Gastroesophageal sphincter (tissue), 4 donors: ENCODE results near the gene MMP11. TPM values are rescaled to one million over a fixed set of nuclear protein-coding genes. Genes with fewer than 3 reads are reported as not detected.

ENCODE experiments used
- ATAC-seq: fragments of 150-250 bp; one replicate; pipeline ENCODE4 v1.9.1; 2016; ENCODE audit warnings: mild to moderate bottlenecking, moderate library complexity
- H3K27ac ChIP-seq, 4 donors: fragments of 200-600 bp; sonication (generic) in 3 of 4; 1 replicate in 3 of 4; 2 replicates in 1 of 4; pipeline ENCODE4 v1.5.1; 2016 to 2019
- H3K27me3 ChIP-seq: fragments of 200-600 bp; sonication (generic); one replicate; pipeline ENCODE4 v1.5.1; 2019
- H3K36me3 ChIP-seq, 2 donors: fragments of 200-600 bp; sonication (generic); one replicate each; pipeline ENCODE4 v1.5.1; 2019; ENCODE audit warnings: control low read depth in 1 of 2
- H3K4me1 ChIP-seq, 3 donors: fragments of 200-600 bp; sonication (generic); 1 replicate in 2 of 3; 2 replicates in 1 of 3; pipeline ENCODE4 v1.5.1; 2016 to 2019; ENCODE audit warnings: control low read depth in 2 of 3
- H3K4me3 ChIP-seq, 2 donors: fragments of 200-600 bp; sonication (generic); one replicate each; pipeline ENCODE4 v1.5.1; 2019; ENCODE audit warnings: mild to moderate bottlenecking in 1 of 2, moderate library complexity in 1 of 2
- H3K9me3 ChIP-seq, 3 donors: fragments of 200-600 bp; sonication (generic); one replicate each; pipeline ENCODE4 v1.5.1; 2017 to 2019; ENCODE audit warnings: control low read depth in 2 of 3
- EP300 ChIP-seq: sonication (generic); formaldehyde crosslinking; IDR thresholded peaks from one replicate; pipeline ENCODE4 v1.6.1; 2017; ENCODE audit warnings: antibody characterized with exemption, mild to moderate bottlenecking
- POLR2A ChIP-seq, 2 donors: fragments of 450-650 bp; IDR thresholded peaks; one replicate each; pipeline ENCODE4 v1.6.1; 2017; ENCODE audit warnings: antibody characterized with exemption in 2 of 2, mild to moderate bottlenecking in 2 of 2, moderate library complexity in 1 of 2
- POLR2AphosphoS5 ChIP-seq: sonication (generic); formaldehyde crosslinking; IDR thresholded peaks from one replicate; pipeline ENCODE4 v1.6.1; 2017; ENCODE audit warnings: antibody characterized with exemption
- WGBS, 2 donors: methylation state at CpG; one replicate each; pipeline ENCODE4 v1.1.5; 2018; ENCODE audit warnings: low coverage in 1 of 2; 5-methylcytosine and 5-hydroxymethylcytosine counted together
- total RNA-seq, 4 donors: library from RNA; depleted of rRNA; stranded (reverse); fragments of >200 nt; gene quantifications; one replicate each; pipeline ENCODE4 v1.1.0, GENCODE V29; 2016
- TF ChIP-seq, protein P1 (sequence below), 4 experiments: fragments of 200-600 bp in 2 of 4; fragments of 450-650 bp in 2 of 4; sonication (generic) in 1 of 4; IDR thresholded peaks; one replicate each; pipeline ENCODE4 v1.5.1; 2017 to 2019; ENCODE audit warnings: antibody characterized with exemption in 4 of 4, mild to moderate bottlenecking in 2 of 4, moderate library complexity in 2 of 4

MMP11 gene
- total RNA-seq, 4 donors from 2014 or later: 2.3 to 11.0 (median 9.7) TPM

DNA sequence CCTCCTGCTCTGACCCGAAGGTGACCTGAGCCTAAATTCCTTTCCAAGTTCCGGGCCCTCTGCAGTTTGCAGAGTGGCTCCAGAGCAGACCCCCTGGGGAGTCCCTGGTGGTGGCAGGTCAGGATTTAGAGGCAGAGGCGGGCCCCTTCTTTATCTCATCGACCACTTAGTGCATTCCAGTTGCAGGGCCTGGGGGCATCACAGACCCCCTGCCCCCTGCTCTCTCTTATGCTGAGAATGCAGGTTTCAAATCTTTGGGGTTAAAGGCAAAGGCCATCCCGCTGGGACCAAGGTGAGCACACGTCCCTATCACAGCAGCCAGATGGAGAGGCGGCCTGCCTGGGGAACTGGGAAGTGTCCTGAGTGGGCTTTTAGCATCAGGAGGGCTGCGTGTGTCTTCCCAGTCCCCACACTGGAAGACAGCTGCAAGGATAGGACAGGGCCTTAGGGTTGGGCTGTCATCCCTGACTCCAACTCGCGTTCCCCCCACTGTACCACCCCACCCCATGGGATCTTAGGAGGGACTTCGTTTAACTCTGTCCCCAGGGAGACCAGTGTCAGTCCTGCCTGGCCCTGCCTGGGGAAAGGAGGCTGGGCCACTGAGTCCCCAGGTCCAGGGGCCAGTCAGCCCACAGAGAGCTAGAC lies 54.8 kb downstream of the MMP11 start:
- H3K4me1 ChIP-seq: no peaks in the 10 kb centered on the region
- no peak overlapping the region for H3K27ac ChIP-seq
- no peaks in the 10 kb centered on the region for H3K9me3 ChIP-seq
- ATAC-seq: no peak
- no peak for TF ChIP-seq EP300
- TF ChIP-seq, protein P1, sequence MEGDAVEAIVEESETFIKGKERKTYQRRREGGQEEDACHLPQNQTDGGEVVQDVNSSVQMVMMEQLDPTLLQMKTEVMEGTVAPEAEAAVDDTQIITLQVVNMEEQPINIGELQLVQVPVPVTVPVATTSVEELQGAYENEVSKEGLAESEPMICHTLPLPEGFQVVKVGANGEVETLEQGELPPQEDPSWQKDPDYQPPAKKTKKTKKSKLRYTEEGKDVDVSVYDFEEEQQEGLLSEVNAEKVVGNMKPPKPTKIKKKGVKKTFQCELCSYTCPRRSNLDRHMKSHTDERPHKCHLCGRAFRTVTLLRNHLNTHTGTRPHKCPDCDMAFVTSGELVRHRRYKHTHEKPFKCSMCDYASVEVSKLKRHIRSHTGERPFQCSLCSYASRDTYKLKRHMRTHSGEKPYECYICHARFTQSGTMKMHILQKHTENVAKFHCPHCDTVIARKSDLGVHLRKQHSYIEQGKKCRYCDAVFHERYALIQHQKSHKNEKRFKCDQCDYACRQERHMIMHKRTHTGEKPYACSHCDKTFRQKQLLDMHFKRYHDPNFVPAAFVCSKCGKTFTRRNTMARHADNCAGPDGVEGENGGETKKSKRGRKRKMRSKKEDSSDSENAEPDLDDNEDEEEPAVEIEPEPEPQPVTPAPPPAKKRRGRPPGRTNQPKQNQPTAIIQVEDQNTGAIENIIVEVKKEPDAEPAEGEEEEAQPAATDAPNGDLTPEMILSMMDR (IDR thresholded peaks at IDR 0.05): no peak
- TF ChIP-seq POLR2AphosphoS5: no peak
- no peak for TF ChIP-seq POLR2A (IDR thresholded peaks at IDR 0.05)
- no peak overlapping the region for H3K4me3 ChIP-seq
- peaks cover 0 to 97% of the 10 kb centered on the region in 2 donors for H3K36me3 ChIP-seq
- no peaks in the 10 kb centered on the region for H3K27me3 ChIP-seq
- WGBS, 2 donors: no CpG with 5 or more reads among the region's 11 CpGs

DNA sequence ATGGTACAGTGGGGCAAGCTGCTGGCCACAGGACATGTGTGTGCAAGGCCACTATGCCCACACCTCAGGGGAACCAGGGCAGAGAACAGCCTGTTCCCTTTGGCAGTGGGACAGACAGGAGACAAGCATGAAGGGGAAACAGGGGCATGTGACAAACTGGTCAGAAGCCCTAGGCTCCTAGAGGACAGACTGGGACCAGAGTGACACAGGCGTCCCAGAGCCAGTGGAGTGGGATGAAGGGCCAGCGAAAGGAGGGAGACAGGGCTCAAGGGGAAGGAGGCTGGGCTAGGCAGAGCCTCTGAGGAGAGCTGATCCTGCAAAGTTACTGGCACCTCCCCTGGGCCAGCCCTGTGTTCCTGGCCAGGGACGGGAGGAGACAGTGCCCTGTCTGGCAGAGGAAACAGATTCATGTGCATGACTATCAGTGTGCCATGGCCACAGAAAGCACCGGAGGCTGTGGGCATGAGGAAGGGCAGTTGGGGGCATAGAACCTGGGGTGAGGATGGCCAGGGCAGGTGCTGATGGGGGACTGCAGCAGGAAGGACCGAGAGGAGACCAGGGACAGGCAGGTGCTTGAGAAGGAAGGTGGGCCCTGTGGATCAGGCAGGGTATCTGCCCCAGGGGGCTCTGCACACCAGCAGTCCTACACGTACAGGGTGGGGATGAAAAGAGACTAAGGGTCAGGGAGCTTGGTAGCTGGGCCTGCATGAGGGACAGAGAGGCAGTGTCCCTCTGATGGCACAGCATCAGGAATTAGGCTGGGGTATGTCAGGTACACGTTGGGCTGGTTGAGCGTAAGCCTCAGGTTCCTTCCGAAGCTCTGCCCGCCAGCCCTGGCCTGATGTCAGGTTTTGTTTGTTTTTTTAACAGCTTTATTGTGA lies 56.4 kb downstream of the MMP11 start:
- H3K4me1 ChIP-seq: no peaks in the 10 kb centered on the region
- ATAC-seq: peak; percentile 29
- no peak overlapping the region for H3K4me3 ChIP-seq
- 88 to 97% methylated on average over 4 to 8 of the region's 10 CpGs for WGBS, 2 donors
- no peaks in the 10 kb centered on the region for H3K9me3 ChIP-seq
- TF ChIP-seq POLR2A (IDR thresholded peaks at IDR 0.05): no peak
- TF ChIP-seq, protein P1 (IDR thresholded peaks at IDR 0.05): no peak
- no peak for TF ChIP-seq POLR2AphosphoS5
- no peak for TF ChIP-seq EP300
- no peaks in the 10 kb centered on the region for H3K27me3 ChIP-seq
- no peak overlapping the region for H3K27ac ChIP-seq
- peaks cover 0 to 98% of the 10 kb centered on the region in 2 donors for H3K36me3 ChIP-seq

GRCh38 chr22:23829845-23830372 lies 57.3 kb downstream of the MMP11 start:
- WGBS, 2 donors: 67 to 76% methylated on average over 7 of the region's 7 CpGs
- Histone ChIP-seq H3K9me3 (no peaks in the 10 kb centered on the region), H3K27ac (no peak overlapping the region), H3K4me3 (no peak overlapping the region), H3K4me1 (peaks cover 0 to 7% (median 0%) of the 10 kb centered on the region in 3 donors), H3K36me3 (peaks cover 0 to 98% of the 10 kb centered on the region in 2 donors), H3K27me3 (no peaks in the 10 kb centered on the region)
- TF ChIP-seq POLR2AphosphoS5 (no peak), EP300 (no peak), POLR2A (IDR thresholded peaks at IDR 0.05) (no peak)
- TF ChIP-seq, protein P1 (IDR thresholded peaks at IDR 0.05): no peak
- no peak for ATAC-seq

DNA sequence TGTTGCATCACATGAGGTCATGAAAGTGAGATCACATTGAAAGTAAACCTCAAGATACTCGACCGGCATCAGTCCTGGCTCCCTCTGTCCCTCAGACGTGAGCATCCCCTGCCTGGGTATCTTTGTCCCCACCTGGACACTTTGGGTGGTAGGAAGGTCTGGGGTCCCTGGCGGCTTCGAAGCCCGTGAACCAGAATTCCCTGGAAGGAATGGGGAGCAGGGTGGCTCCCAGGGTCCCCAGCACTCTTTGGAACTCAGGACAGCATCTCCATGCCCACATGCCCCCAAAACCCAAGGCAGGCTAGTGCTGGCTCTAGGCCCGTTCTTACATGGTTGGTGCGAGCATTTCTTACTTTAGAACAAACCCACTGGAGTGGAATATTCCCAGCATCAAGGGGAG lies 58.6 kb downstream of the MMP11 start:
- Histone ChIP-seq H3K27ac (no peak overlapping the region), H3K4me1 (peaks cover 0 to 20% (median 0%) of the 10 kb centered on the region in 3 donors), H3K9me3 (no peaks in the 10 kb centered on the region), H3K4me3 (no peak overlapping the region), H3K36me3 (peaks cover 0 to 98% of the 10 kb centered on the region in 2 donors), H3K27me3 (no peaks in the 10 kb centered on the region)
- TF ChIP-seq POLR2A (IDR thresholded peaks at IDR 0.05) (no peak), EP300 (no peak), POLR2AphosphoS5 (no peak)
- TF ChIP-seq, protein P1 (IDR thresholded peaks at IDR 0.05): no peak
- WGBS, 2 donors: no CpG with 5 or more reads among the region's 8 CpGs
- no peak for ATAC-seq
